RWPE1 (cell line): ENCODE data around the gene FBF1.

Experiments used
- CTCF ChIA-PET: fragments of 350-600 bp; sonication (Branson Sonifier 250); formaldehyde crosslinking; extraction: SDS; loops from one replicate; lab custom pipeline; 2021; lab: Yijun Ruan, JAX
- POLR2A ChIA-PET: fragments of 400-600 bp; formaldehyde crosslinking; extraction: SDS; loops from one replicate; lab custom pipeline; 2020; ENCODE audit warnings: antibody characterized with exemption; ENCODE audit not compliant: low non-redundant PET; lab: Yijun Ruan, JAX
- DNase-seq: peaks from one replicate; pipeline ENCODE4 v3.0.0; 2012; ENCODE audit warnings: low spot score
- H3K27ac ChIP-seq: fragments of 450-650 bp; 2 replicates; pipeline ENCODE4 v1.5.1; 2017
- CTCF ChIP-seq: fragments of 450-650 bp; conservative IDR thresholded peaks from 2 replicates; pipeline ENCODE4 v1.5.1; 2017; ENCODE audit warnings: low read depth, mild to moderate bottlenecking

Gene FBF1

DNA sequence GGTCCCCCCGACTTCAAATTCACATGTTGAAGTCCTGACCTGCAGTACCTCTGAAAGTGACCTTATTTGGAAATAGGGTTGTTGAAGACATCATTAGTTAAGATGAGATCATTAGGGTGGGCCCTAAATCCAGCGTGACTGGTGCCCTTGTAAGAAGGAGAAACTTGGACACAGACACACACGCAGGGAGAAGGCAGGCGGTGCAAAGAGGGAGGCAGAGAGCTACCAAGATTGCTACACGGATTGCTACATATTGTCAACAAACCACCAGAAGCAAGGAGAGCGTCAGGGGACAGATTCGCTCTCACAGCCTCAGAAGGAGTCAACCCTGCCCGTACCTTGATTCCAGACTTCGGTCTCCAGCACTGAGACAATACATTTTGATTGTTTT lies 78.9 kb downstream of the FBF1 start:
- TF ChIP-seq CTCF, result no peak
- ChIA-PET POLR2A (interaction anchor here (0.5 kb wide), 1 partner anchor 47 kb away, joined by 5 read pairs; no protein-coding TSS in a partner anchor), CTCF (interaction anchor here (0.5 to 1.2 kb wide), 4 partner anchors 11 to 22 kb away, joined by 3 to 4 read pairs (median 4); no protein-coding TSS in a partner anchor)
- DNase-seq, result no peak
- peak overlapping the region; percentile 83 for H3K27ac ChIP-seq
